A549 (cell line): ENCODE measurements around the gene ZNF774. TPM values are rescaled to one million over a fixed set of nuclear protein-coding genes. Genes with fewer than 3 reads are reported as not detected.

ENCODE experiments used
- ATAC-seq, 2 experiments: fragments of 200-7000 bp in 1 of 2; fragments of >200 bp in 1 of 2; cut with Nextera tagmentation in 1 of 2; cut with Tn5 transposase in 1 of 2; 3 replicates each; pipeline versions ENCODE4 v1.8.0 to v1.9.1; 2018 to 2020; ENCODE audit warnings: mild to moderate bottlenecking in 1 of 2, moderate library complexity in 1 of 2
- CTCF ChIA-PET: fragments of 300-600 bp; sonication (Branson Sonifier 250); formaldehyde crosslinking; extraction: SDS; loops from one replicate; lab custom pipeline; 2021; ENCODE audit warnings: antibody characterized with exemption, inconsistent platforms; lab: Yijun Ruan, JAX
- POLR2A ChIA-PET: fragments of 350-600 bp; formaldehyde crosslinking; extraction: SDS; loops from one replicate; lab custom pipeline; 2021; ENCODE audit warnings: antibody characterized with exemption, inconsistent platforms; lab: Yijun Ruan, JAX
- DNase-seq, 2 experiments: peaks; one replicate each; pipeline versions ENCODE4 v3.0.0 to v3.0.0-alpha.2; 2011 to 2016; ENCODE audit warnings: low read depth in 1 of 2, low spot score in 1 of 2
- FAIRE-seq: peaks from 2 replicates; lab custom pipeline; 2011; peaks lifted over from hg19 to GRCh38; lab: Jason Lieb, UNC
- H3K27ac ChIP-seq, 2 experiments: fragments of >200 bp; sonication (Bioruptor Twin); formaldehyde crosslinking; 3 replicates each; pipeline ENCODE4 v1.5.1; 2016 to 2017
- H3K4me1 ChIP-seq: fragments of >200 bp; sonication (Bioruptor Twin); formaldehyde crosslinking; 3 replicates; pipeline ENCODE4 v1.6.1; 2016
- H3K4me2 ChIP-seq: fragments of >200 bp; sonication (Bioruptor Twin); formaldehyde crosslinking; 3 replicates; pipeline ENCODE4 v1.6.1; 2016
- H3K4me3 ChIP-seq: fragments of >200 bp; sonication (Bioruptor Twin); formaldehyde crosslinking; 3 replicates; pipeline ENCODE4 v1.5.1; 2016
- H3K9me3 ChIP-seq: fragments of >200 bp; sonication (Bioruptor Twin); formaldehyde crosslinking; 3 replicates; pipeline ENCODE4 v1.6.1; 2016
- CBX2 ChIP-seq: fragments of 200-600 bp; sonication (generic); IDR thresholded peaks from 2 replicates; pipeline ENCODE4 v1.6.1; 2016; ENCODE audit warnings: low read depth, mild to moderate bottlenecking, borderline replicate concordance
- CBX8 ChIP-seq: fragments of 200-600 bp; sonication (generic); IDR thresholded peaks from 2 replicates; pipeline ENCODE4 v1.6.1; 2016
- CEBPB ChIP-seq, 2 experiments: fragments of >200 bp in 1 of 2; sonication (Bioruptor Twin) in 1 of 2; formaldehyde crosslinking in 1 of 2; IDR thresholded peaks; 2 replicates each; pipeline ENCODE4 v1.6.1; 2012 to 2016
- FOSB ChIP-seq: fragments of 250-450 bp; sonication (Bioruptor Pico); IDR thresholded peaks from 2 replicates; pipeline ENCODE4 v1.5.0; 2020; ENCODE audit warnings: mild to moderate bottlenecking, moderate library complexity
- HEYL ChIP-seq: fragments of 250-450 bp; sonication (Bioruptor Pico); IDR thresholded peaks from 2 replicates; pipeline ENCODE4 v1.8.0; 2021; ENCODE audit warnings: mild to moderate bottlenecking, moderate library complexity
- JUN ChIP-seq, 2 experiments: fragments of >200 bp; sonication (Bioruptor Twin); formaldehyde crosslinking; IDR thresholded peaks; 2 replicates in 1 of 2; 3 replicates in 1 of 2; pipeline ENCODE4 v1.6.1; 2016 to 2017
- MAFK ChIP-seq: fragments of 450-650 bp; IDR thresholded peaks from 2 replicates; pipeline ENCODE4 v1.6.1; 2014; ENCODE audit not compliant: partially characterized antibody
- NPAS2 ChIP-seq: fragments of 250-450 bp; sonication (Bioruptor Pico); IDR thresholded peaks from 2 replicates; pipeline ENCODE4 v1.8.0; 2022; ENCODE audit warnings: mild to moderate bottlenecking, moderate library complexity, borderline replicate concordance
- NR3C1 ChIP-seq: fragments of >200 bp; sonication (Bioruptor Twin); formaldehyde crosslinking; IDR thresholded peaks from 3 replicates; pipeline ENCODE4 v1.6.1; 2017
- RARB ChIP-seq: fragments of 250-450 bp; sonication (Bioruptor Pico); IDR thresholded peaks from 2 replicates; pipeline ENCODE4 v1.8.0; 2021; ENCODE audit warnings: mild to moderate bottlenecking, moderate library complexity
- RCOR1 ChIP-seq: fragments of 150-350 bp; IDR thresholded peaks from 2 replicates; pipeline ENCODE4 v1.6.1; 2014; ENCODE audit warnings: antibody characterized with exemption, low read length, low read depth
- RNF2 ChIP-seq: fragments of 200-600 bp; sonication (generic); IDR thresholded peaks from 2 replicates; pipeline ENCODE4 v1.6.1; 2016; ENCODE audit warnings: low read depth, mild to moderate bottlenecking, antibody characterized with exemption, moderate library complexity, borderline replicate concordance
- TP53 ChIP-seq: fragments of 250-450 bp; sonication (Bioruptor Pico); IDR thresholded peaks from 2 replicates; pipeline ENCODE4 v1.5.0; 2021; ENCODE audit warnings: mild to moderate bottlenecking, moderate library complexity
- ZNF302 ChIP-seq: fragments of 250-450 bp; sonication (Bioruptor Pico); IDR thresholded peaks from 2 replicates; pipeline ENCODE4 v1.9.0; 2021; ENCODE audit warnings: inconsistent platforms, mild to moderate bottlenecking, moderate library complexity
- WGBS: methylation state at CpG from one replicate; pipeline ENCODE4 v1.1.6; 2017; ENCODE audit errors: missing lambda C conversion rate; 5-methylcytosine and 5-hydroxymethylcytosine counted together
- polyA plus RNA-seq, 4 experiments: library from polyadenylated mRNA; depleted of rRNA in 3 of 4; stranded (reverse); fragments of >200 nt; fragmentation: RNase III in 1 of 4; extraction: RNeasy Plus Mini Kit Qiagen cat#74134 plus additional on column Dnase treatment in 1 of 4; gene quantifications; 2 replicates in 3 of 4; 3 replicates in 1 of 4; pipeline ENCODE4 v1.2.3, GENCODE V29; 2011 to 2017
- TF ChIP-seq, protein P1 (sequence below): fragments of 200-600 bp; sonication (generic); IDR thresholded peaks from 2 replicates; pipeline ENCODE4 v1.6.1; 2016; ENCODE audit warnings: antibody characterized with exemption, mild to moderate bottlenecking, moderate library complexity
- TF ChIP-seq, protein P2 (sequence below): fragments of 250-450 bp; sonication (Bioruptor Pico); IDR thresholded peaks from 2 replicates; pipeline ENCODE4 v1.5.0; 2020; ENCODE audit warnings: low read depth, mild to moderate bottlenecking, moderate library complexity

The ZNF774 gene
- polyA plus RNA-seq, 2 of the 4 experiments (the other 2 are of a cell fraction) = 1.2 to 1.3 TPM

DNA sequence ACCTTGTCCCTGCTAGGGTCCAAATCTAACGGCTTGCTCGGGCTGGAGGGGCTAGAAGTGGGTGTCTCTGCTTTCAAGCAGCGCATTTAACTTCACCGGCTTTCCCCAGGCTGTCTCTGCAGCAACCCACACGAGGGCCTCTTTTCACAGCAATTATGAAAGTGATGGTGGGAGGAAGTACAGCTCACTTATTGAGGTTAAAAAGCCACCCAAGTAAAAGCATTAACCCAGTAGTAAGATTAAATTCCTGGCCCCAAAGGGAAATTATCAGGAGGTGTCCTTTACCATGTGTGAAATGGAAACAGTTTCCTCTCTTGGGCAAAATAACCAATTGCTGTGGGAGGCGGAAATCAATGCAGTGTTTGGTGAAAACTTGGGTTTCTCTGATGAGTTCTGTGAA, 45.5 kb upstream of the ZNF774 start (continued):
- TF ChIP-seq, protein P1, sequence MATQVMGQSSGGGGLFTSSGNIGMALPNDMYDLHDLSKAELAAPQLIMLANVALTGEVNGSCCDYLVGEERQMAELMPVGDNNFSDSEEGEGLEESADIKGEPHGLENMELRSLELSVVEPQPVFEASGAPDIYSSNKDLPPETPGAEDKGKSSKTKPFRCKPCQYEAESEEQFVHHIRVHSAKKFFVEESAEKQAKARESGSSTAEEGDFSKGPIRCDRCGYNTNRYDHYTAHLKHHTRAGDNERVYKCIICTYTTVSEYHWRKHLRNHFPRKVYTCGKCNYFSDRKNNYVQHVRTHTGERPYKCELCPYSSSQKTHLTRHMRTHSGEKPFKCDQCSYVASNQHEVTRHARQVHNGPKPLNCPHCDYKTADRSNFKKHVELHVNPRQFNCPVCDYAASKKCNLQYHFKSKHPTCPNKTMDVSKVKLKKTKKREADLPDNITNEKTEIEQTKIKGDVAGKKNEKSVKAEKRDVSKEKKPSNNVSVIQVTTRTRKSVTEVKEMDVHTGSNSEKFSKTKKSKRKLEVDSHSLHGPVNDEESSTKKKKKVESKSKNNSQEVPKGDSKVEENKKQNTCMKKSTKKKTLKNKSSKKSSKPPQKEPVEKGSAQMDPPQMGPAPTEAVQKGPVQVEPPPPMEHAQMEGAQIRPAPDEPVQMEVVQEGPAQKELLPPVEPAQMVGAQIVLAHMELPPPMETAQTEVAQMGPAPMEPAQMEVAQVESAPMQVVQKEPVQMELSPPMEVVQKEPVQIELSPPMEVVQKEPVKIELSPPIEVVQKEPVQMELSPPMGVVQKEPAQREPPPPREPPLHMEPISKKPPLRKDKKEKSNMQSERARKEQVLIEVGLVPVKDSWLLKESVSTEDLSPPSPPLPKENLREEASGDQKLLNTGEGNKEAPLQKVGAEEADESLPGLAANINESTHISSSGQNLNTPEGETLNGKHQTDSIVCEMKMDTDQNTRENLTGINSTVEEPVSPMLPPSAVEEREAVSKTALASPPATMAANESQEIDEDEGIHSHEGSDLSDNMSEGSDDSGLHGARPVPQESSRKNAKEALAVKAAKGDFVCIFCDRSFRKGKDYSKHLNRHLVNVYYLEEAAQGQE = no peak
- no peak for TF ChIP-seq HEYL (CRISPR knock-in tag)

DNA sequence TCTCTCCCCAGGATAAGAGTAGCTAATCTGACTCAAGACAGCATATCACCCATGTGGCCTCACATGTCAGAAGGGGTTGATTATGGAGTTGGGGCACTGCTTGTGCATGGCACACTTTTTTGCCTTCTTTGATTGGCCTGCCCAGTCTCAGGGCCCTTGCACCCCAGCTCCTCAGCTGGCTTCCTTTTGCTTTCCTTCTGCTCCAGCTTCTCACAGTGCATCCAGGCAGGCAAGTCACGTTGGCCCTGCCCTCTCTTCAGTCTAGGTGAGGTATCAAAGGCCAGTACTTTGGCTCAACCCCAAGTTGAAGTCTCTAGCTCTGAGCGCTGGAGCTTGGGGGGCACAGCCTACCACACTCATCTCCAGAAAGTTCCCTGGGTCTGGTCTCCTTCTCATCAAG, 44.4 kb upstream of the ZNF774 start:
- Histone ChIP-seq H3K27ac (no peak overlapping the region), H3K4me2 (no peak overlapping the region), H3K4me3 (no peak overlapping the region), H3K9me3 (no peaks in the 10 kb centered on the region), H3K4me1 (no peaks in the 10 kb centered on the region)
- FAIRE-seq (no peak), DNase-seq (no peak), ATAC-seq (0 out of 6 replicates have a peak, but pooled peaks of 1 of the 2 experiments have one; percentile 12)
- TF ChIP-seq RNF2 (no peak), NPAS2 (CRISPR knock-in tag) (no peak), MAFK (no peak), ZNF302 (CRISPR knock-in tag) (no peak), NR3C1 (no peak), JUN (IDR thresholded peaks at IDR 0.05) (no peak), CBX8 (no peak), TP53 (CRISPR knock-in tag) (no peak), FOSB (CRISPR knock-in tag) (no peak), RARB (CRISPR knock-in tag) (no peak)
- TF ChIP-seq, protein P2, sequence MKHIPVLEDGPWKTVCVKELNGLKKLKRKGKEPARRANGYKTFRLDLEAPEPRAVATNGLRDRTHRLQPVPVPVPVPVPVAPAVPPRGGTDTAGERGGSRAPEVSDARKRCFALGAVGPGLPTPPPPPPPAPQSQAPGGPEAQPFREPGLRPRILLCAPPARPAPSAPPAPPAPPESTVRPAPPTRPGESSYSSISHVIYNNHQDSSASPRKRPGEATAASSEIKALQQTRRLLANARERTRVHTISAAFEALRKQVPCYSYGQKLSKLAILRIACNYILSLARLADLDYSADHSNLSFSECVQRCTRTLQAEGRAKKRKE (CRISPR knock-in tag) = no peak
- ChIA-PET POLR2A (no interaction called here), CTCF (interaction anchor here (0.7 to 8.2 kb wide), 7 partner anchors 9 to 356 kb away, joined by 3 to 104 read pairs (median 5); no protein-coding TSS in a partner anchor)
- 64% methylated on average over 2 of the region's 2 CpGs for WGBS

- TF ChIP-seq CEBPB (IDR thresholded peaks at IDR 0.05) = no peak
- TF ChIP-seq, protein P1 = no peak
- TF ChIP-seq RCOR1 = no peak
- TF ChIP-seq JUN (IDR thresholded peaks at IDR 0.05) = no peak
- no peak for TF ChIP-seq CBX2
- Histone ChIP-seq H3K4me3 (no peak overlapping the region), H3K27ac (no peak overlapping the region), H3K4me1 (no peaks in the 10 kb centered on the region), H3K9me3 (no peaks in the 10 kb centered on the region), H3K4me2 (no peak overlapping the region)
- CTCF ChIA-PET = interaction anchor here (3.3 to 4.0 kb wide), 3 partner anchors 8 to 174 kb away, joined by 20 to 42 read pairs (median 25); no protein-coding TSS in a partner anchor
- WGBS = 97% methylated on average over 4 of the region's 4 CpGs
- FAIRE-seq (no peak), DNase-seq (no peak), ATAC-seq (0 out of 6 replicates have a peak, but pooled peaks of 1 of the 2 experiments have one; percentile 27)
- POLR2A ChIA-PET = no interaction called here
Observed at GRCh38 chr15:90309020-90309419, 43.1 kb upstream of the ZNF774 start.
